GM23338 (cell line): ENCODE measurements around the gene TM7SF3.

ENCODE experiments used
- CTCF ChIP-seq, 2 experiments: fragments of 200-600 bp in 1 of 2; sonication (generic) in 1 of 2; conservative IDR thresholded peaks; 2 replicates each; pipeline versions ENCODE4 v1.5.1 to v1.6.1; 2016 to 2017; ENCODE audit warnings: antibody characterized with exemption in 2 of 2, low read depth in 2 of 2, mild to moderate bottlenecking in 2 of 2, moderate library complexity in 1 of 2
- EZH2 ChIP-seq: fragments of 200-600 bp; sonication (generic); IDR thresholded peaks from one replicate; pipeline ENCODE4 v1.8.0; 2017; ENCODE audit warnings: antibody characterized with exemption, mild to moderate bottlenecking, low read depth; ENCODE audit not compliant: unreplicated experiment
- EZH2phosphoT487 ChIP-seq: fragments of 200-600 bp; sonication (generic); IDR thresholded peaks from one replicate; pipeline ENCODE4 v1.8.1; 2018; ENCODE audit warnings: antibody characterized with exemption; ENCODE audit not compliant: unreplicated experiment
- POLR2AphosphoS5 ChIP-seq: IDR thresholded peaks from 2 replicates; pipeline ENCODE4 v1.6.1; 2016; ENCODE audit warnings: antibody characterized with exemption, low read depth

GRCh38 chr12:27014859-27015729 is 910 bp upstream of the TM7SF3 start:
- TF ChIP-seq EZH2 (no peak), CTCF (conservative IDR thresholded peaks at IDR 0.05; ENCODE audit: low read depth in 2 of 2) (no peak), POLR2AphosphoS5 (no peak), EZH2phosphoT487 (no peak)
